ENCODE data around the gene IL18R1.
A peak's percentile ranks its signal among the peaks of the same experiment; 100 is the strongest.

The IL18R1 gene

DNA sequence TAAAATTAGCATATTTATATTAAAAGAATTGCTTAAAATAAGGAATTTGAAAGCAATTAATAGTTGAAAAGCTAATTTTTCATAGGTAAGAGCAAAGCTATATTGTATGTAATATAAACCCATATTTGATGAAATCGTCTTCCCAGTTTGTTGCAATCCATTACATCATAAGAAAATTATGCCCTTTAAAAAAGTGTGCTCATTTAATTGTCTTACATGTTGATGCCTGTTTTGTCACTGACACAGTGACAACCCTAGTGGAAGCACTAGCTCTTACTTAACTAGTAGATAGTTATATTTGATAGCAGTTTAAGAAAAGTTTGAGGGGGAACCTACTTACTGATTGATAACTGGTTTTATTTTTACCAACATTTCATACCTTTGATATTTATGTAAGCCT lies 37.3 kb downstream of the IL18R1 start:
- DNase-seq = no peak

DNA sequence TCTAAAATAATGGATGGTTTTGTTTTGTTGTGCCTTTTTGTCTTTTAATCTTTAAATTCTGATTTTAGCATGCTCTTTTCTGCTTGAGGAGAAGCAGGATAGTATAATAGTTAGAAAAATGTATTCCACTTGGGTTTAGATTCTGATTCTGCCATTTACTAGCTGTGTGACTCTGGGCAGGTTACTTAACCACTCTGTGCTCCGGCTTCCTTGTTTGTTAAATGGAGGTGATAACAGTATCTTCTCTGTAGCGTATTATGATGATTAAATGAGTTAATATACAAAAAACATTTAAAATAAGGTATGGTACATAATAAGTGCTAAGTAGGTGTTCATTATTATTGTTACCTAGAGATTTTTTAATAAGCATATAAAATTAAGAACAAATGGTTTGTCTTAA lies 40.4 kb downstream of the IL18R1 start:
- no peak for DNase-seq

DNA sequence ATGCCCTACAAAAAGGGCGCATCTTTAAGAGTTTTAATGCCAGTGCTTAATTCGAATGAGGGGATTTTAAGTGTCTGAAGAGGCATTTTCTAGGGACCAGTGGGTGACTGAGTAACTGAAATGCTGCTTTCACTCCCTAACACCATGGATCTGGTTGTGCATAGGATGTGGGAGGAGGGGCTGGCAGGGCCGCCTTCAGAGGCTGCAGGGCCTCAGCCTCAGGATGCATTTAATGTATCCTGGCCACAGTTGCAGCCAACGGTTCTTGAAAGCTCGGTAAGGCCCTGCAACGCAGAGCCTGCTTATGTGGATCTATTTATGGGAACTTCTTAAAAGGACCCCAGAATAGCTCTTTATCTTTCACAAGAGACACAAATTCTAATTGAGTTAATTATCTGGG lies 41.6 kb downstream of the IL18R1 start:
- DNase-seq = no peak

DNA sequence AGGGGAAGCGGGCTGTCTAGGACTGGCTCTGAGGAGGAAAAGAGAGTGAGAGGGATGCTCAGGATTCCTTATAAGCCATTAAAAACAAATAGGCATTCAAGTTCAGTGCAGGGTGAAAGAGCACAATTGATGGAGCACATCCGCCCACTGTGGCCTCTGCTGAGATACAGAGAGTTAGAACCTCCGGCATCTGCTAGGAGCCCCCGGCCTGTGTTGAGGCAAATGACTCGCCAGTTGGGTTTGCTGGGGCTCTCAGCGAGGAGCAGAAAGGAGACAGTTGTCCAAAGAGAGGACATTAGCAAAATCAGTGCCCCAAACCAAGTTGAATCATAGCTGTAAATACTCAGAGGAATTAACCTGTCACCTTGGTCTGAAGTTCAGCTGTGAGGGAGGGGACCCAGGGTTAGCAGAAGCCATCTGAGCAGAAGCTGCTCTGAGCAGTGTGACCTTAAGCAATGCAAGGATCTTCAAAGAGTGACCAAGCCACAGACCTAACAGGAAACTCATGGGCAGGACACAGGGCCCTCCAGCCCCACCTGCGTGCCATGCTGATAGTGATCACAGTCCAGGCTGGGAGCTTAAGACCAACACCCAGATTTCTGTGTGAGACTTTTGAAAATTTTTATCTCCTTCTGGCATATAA lies 44.0 kb downstream of the IL18R1 start:
- DNase-seq = no peak

DNA sequence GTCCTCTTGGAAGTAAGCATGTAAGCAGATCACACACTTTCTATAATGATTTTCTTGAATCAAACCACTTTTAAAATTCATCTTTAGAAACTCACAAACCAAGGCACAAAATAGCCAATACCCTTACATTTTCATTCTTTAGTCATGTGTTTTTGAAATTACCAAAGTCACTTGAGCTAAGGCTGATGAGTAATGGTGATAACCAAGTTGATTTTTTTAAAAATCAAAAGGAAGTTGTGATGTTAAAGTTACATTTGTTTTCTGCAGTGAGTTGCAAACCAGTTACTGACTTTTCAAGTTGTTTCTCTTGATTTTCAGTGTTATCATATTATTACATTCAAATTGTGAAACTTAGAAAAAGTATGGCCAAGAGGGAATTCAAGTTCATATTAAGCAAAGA lies 45.9 kb downstream of the IL18R1 start:
- DNase-seq = no peak

DNA sequence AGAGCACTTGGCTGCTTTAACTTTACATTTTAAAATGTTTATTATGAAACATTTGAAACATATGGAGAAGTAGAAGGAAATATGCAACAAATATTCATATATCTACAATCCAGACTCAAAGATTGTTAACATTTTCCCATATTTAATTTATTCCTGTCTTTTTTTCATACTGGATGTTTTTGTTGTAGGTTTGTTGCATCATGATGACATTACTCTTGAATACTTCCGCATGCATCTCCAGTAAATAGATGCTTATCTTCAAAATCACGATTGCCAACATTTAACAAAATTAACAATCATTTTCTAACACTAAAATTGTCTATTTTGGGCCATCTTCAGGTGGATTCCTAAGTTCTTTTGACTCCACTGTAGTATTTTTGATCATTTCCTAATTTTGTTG lies 46.3 kb downstream of the IL18R1 start:
- no peak for DNase-seq

DNA sequence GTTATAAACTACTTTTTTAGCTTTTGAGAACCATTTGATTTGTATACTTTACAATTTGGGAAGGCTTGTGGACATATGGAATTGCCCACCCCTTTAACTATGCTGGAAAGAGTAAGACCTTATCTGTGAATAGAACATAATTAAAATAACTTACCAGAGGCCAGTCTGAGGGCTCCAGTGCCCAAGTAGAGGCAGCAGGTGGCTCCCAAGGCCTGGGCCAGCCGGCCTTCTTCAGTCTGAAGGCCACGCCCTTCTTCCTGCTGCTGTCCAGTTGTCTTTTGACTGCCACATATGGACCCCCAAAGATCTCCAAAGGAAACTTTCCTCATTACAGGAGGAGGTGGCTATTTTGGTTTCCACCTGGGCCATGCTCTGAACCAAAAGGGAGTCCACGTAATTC lies 55.4 kb downstream of the IL18R1 start:
- DNase-seq = no peak

DNA sequence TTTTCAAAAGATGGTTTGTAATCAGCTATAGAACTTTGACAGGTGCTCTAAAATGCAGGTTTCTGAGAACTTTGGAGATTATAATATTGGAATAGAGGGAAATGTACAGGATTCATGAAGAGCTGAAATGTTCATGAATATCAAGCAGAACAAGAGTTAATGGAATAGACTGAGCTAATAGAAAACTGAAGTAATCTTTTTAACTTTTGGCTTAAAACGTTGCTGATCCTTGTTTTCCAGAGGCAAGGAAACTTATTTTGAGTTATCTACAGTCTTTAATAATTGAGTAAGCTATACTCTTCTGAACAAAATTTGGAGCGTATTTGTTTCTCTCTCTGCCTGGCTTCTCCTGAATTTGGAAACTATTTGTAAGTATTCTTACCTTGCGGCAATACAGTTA lies 56.6 kb downstream of the IL18R1 start:
- DNase-seq = no peak

DNA sequence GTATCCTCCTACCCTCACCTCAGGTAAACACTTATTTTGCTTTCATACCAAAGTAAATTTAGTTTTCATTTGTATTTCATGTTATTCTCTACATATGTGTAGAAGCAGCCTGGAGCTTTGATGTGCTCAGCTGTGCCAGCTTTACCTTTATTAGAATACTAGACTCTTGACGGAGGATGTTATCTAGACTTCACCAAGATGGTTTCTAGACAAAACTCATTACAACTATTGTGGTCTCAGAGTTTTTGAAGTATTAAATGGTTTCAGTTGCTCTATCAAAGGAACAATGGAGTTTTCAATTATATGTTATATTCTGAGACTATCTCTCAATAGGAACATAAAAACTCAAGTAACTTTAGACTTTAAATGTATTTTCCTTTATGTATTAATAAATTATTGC lies 62.4 kb downstream of the IL18R1 start:
- no peak for DNase-seq

DNA sequence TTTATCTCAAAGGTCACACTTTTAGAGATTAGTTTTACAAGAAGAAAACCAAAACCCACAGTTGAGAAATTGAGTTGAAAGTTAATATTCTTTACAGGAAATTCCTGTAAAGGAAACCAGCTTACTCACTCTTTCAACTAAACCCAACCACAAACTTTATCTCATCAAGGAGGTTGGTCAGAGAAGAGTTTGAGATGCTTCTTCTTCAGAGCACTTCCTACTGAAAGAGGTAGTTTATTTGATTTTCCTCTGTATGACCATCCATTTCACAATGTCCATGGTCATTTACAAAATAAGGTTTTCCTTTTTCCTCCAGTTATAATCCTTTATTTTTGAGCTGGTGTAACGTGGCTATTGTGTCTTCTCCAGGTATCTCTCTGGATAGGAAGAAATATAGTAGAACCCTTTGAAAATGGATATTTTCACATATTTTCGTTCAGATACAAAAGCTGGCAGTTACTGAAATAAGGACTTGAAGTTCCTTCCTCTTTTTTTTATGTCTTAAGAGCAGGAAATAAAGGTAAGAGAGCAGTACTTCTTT lies 62.9 kb downstream of the IL18R1 start:
- DNase-seq = peak; percentile 88

DNA sequence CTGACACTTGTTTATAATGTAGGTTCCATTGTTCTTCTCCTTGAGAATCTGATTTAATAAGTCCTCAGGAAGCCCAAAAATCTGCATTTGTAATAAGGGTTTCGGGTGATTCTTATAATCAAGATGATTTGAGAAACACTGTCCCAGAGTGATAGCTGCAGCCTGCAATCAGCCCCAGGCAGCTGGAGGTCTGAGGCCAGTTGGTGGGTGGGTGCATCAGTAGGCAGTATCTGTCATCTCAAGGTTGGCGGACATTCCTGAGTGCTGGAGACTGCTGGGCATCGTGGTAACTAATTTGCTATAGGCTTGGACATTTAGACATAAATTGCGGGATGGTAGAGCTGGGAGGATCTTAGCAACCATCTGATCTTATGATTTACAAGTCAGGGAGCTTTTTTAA lies 64.7 kb downstream of the IL18R1 start:
- DNase-seq = no peak

DNA sequence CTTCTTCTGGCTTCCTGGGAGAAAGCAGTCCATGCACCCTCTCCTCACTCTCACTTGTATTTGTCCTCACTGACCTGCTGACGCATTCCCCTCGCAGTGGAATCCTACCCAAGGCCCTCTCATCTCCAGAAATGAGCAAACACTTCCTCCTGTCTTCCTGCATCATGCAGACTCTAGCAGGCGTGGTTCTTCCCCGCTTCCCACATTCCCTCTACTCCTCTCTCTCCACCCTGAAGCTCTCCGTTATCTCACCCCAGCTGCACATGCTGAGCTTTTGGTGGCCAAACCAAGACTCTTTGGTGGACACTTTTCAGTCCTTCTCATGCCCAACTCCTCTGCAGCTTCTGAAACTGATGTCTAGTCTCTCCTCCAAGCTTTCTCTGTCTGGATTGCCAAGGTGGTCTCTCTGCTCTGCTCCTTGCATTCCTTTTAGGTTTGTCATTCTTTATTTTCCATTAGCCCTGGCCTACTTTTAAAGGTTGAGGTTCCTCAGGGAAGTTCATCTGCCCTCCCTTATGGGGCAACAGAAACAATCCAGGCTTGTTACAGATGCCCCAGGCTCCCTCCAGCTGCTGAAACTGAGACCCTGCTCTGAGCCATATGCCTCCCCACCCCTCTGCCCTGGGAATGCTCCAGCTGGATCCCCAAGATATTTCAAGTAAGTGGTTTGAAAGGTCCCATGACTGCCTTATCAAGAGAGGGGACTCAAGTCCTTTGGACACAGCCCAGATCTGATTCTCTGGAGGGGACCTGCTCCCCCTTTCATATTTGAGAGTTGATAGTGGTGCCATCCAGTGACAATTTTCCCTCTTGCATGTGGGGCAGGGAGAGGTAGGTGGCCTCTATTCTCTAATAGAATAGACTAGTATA lies 66.5 kb downstream of the IL18R1 start:
- DNase-seq = no peak

DNA sequence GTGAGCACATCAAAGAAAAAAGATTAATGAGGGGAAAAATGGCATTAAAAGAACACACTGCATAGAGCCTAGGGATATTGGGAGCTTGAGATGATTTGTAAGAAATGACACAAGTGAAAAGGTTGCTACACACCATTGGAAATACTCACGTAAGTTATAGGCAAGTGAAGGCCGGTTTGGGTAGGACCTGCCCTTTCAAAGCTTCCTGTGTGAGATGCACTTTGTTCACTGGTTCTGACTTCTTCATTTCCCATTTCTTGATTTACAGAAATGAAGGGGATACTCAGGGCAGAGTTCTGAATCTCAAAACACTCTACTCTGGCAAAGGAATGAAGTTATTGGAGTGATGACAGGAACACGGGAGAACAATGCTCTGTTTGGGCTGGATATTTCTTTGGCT lies 67.3 kb downstream of the IL18R1 start, which contains the start of gene IL18RAP:
IL18RAP (plus strand) TSS at position 251 of the 400 bp plus-strand sequence; CDS start at position 369, 118 bp downstream.
- no peak for DNase-seq

DNA sequence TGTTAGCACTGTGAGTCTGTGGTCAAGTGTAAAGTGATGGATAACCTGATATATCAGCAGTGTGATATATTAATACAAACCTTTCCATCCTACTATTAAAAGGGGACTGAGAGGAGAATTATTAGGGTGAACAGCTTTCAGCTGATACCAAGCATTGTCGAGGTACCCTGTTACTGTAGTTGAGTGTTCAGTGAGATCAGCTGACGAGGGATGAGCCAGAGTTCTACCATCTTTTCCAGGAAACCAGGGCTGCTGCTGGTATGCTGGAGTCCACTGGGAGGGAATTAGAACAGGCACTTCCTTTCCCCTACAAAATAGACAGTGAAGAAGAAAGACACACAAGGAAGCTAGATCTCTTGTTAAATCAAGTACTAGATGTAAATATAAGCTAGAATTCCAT lies 67.8 kb downstream of the IL18R1 start:
- no peak for DNase-seq

DNA sequence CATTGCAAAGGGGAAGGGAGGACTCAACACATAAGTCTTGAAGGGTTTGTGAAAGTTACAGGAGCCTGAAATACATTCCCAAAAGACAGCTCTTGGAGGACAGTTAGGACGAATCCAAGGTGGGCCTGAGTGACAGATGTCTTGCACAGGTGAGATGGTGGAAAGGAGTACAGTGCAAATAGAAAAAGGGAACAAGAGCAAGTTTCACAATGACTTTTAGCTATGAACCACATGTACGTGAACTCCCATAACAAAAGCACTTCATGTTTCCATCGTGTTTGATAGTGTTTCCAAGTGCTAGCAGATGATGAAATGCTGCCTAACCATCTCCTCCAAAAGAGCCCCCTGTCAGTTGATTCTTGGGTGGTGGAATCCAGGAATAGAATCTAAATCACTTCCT lies 69.2 kb downstream of the IL18R1 start:
- peak; percentile 75 for DNase-seq

DNA sequence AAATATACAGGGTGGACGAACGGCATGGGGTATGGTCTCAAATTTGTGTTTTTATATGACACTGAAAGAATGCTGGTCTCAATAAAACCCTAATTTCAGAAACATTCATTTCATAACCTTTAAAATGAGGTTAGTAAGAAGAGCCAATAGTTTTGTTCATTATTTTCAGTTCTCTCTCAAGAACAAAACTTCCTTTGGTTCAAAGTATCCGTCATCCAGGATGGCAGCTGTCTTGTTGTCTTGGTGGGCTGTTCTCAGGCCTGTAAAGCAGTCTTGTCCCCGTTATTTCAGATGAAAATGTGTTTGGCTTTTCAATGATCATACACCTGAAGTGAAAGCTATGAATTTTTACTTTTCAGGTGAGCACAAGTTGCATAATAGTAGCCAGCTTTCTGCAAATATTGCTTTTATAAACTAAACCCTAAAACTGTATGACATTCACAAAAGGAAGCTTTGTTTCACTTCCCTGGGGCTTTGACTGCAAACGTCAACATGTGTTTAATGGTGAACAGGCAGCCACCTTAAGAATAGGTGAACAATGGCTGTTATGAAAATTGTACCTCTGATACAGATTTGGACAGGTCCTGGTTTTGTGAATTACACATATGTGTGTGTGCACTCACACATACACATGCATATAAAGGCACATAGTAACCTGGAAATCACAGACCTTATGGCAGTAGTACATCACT lies 70.0 kb downstream of the IL18R1 start:
- DNase-seq = no peak

DNA sequence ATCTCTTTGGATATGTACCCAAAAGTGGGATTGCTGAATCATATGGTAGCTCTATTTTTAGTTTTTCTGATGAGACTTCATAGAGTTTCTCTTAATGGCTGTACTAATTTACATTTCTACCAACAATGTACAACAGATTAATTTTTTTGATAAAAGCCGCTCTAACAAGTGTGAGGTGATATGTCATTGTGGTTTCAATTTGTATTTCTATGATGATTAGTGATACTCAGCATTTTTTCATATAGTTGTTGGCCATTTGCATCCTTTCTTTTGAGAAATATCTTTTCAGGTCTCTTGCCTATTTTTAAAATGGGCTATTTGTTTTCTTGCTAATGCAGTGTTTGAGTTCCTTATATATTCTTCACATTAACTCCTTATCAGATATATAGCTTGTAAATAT lies 71.7 kb downstream of the IL18R1 start:
- DNase-seq = no peak

DNA sequence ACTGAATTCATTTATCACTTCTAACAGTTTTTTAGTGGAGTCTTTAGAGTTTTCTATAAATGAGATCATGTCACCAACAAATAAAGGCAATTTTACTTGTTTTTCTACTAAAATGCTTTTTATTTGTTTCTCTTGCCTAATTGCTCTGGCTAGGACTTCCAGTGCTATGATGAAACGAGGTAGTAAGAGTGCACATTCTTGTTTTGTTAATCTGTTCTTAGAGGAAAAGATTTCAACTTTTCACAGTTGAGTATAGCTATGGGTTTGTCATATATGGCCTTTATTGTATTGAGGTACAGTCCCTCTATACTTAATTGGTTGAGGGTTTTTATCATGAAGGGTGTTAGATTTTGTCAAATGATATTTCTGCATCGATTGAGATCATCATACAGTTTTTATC lies 73.0 kb downstream of the IL18R1 start:
- no peak for DNase-seq

DNA sequence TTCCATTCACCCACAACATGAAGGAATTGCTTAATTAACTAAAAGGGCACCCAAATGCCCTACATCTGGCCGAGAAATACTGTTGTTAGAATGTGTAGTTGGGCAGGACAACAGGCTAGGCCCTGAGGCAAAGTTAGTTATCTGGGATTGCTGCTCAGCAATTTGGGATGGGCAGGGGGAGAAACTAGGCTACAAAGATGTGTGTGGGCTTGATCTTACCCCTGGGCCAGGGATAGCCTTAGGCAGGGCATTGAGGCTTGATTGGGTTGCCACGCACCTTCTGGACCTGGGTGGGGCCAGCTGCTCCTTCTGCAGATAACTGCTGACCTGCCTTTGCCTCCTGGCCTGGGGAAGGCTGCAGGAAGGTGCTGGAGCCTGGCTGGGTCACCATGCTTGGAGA lies 76.8 kb downstream of the IL18R1 start:
- DNase-seq = no peak

DNA sequence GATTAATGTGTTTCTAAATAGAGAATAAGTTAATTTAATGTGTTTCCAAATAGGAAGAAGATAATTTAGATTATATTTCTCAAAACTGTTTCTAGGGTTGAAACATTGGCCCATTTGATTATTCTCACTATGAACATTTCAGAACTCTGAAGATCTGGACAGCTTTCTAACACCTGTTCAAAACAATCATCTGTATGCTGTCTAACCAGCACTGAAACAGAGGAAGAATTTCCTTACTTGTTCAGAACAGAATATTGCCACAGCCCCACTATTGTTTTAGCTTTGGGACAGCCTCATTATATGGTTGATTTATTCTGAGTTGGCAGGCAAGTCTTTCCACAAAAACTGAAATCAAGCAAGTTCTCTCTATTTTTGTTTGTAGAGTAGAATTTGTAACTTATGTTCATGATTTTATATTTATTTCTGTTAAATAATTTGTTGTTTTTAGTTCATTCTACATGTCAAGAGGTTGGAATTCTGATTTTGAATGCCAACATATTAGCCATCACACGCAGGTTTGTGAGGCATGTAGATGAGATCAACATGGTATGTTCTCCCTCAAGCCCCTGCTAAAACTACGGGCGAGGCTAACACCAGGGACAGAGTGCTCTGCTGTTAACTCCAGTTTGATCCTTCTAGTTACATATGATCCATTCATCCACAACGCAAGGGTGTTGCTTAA lies 78.5 kb downstream of the IL18R1 start:
- DNase-seq = no peak

DNA sequence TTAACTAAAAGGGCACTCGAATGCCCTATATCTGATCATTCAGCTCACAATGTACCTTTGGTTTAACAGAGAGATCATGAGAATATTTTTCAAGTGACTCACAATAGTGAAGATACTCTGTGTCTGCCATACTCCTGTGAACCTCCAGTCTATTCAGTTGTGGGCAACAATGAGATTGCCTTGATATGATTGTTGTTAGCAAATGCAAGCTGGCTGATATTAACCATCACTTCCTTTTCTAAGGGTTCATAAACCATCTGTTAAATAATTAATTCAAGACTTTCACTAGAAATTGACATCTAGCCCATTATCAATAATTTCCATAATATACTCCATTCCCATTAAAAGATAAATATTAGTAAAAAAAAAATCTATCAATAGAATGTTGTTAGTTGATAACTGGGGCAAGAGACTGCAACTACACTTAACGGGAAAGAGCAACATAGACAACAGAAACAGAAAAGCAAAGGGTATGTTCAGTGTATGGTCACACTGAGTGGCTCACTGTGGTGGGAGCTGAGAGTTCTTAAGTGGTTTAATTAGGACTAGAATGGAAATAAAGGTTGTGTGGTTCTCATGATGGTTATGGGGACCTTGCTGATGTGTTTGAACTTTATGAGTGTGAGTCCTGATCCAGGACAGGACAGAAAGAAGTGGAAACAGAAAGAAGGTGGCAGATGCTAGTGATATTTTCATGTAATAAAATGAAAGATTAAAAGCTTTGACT lies 79.2 kb downstream of the IL18R1 start:
- no peak for DNase-seq

DNA sequence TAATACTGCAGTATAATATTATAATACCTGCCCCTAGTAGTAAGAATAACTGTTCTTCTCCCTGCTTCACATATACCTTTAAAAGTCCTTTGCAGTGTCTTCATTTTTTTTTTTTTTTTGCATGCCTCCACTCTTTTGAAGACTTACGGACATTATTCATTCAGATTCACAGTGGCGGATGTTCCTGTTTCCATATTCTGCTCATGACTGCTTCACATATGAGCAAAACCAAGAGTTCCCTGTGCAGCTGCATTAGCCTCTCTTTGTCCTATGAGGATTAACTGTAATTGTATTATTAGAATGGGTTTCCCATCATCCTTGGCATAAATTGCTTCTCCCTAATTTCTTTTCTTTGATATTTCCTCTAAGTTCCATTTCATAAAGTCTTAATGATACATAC lies 80.1 kb downstream of the IL18R1 start:
- no peak for DNase-seq

Measured in MV-4-11 (cell line).